Upper lobe of right lung (tissue), 1 donor: ENCODE measurements around the gene CHIC2. TPM values are rescaled to one million over a fixed set of nuclear protein-coding genes. Genes with fewer than 3 reads are reported as not detected.

ENCODE experiments used
- ATAC-seq: fragments of 200-7000 bp; cut with Tn5 transposase; one replicate; pipeline ENCODE4 v1.9.1; 2020; ENCODE audit warnings: mild to moderate bottlenecking, moderate library complexity
- DNase-seq: peaks from one replicate; pipeline ENCODE4 v3.0.0-alpha.2; 2020
- H3K27ac ChIP-seq: fragments of 200-600 bp; one replicate; pipeline ENCODE4 v1.8.0; 2022
- H3K27me3 ChIP-seq: fragments of 200-600 bp; one replicate; pipeline ENCODE4 v1.8.0; 2022; ENCODE audit warnings: mild to moderate bottlenecking
- H3K36me3 ChIP-seq: fragments of 200-600 bp; one replicate; pipeline ENCODE4 v1.8.0; 2022
- H3K4me1 ChIP-seq: fragments of 200-600 bp; one replicate; pipeline ENCODE4 v1.8.0; 2022
- H3K4me3 ChIP-seq: fragments of 200-600 bp; one replicate; pipeline ENCODE4 v1.8.0; 2022; ENCODE audit warnings: mild to moderate bottlenecking
- H3K9me3 ChIP-seq: fragments of 200-600 bp; one replicate; pipeline ENCODE4 v1.8.0; 2022
- CTCF ChIP-seq: fragments of 200-600 bp; IDR thresholded peaks from one replicate; pipeline ENCODE4 v1.8.0; 2022; ENCODE audit warnings: antibody characterized with exemption
- intact Hi-C: fragments of 100-400 bp; cut with DNase I; formaldehyde crosslinking; loops from one replicate; pipeline ENCODE4 v1.11.0; 2022
- total RNA-seq: library from RNA; stranded (reverse); fragmentation: NEBNext Ultra II Directional; extraction: Animal tissue kit (Norgen Biotek cat#: 25700); gene quantifications from one replicate; pipeline ENCODE4 v1.2.1, GENCODE V29; 2021
- donor health status: DM: no; HTN: yes; CAD: no; lungs with severe emphysema.

CHIC2 gene
- total RNA-seq, 1 donor from 2014 or later: 28.7 TPM

- Histone ChIP-seq H3K27me3 (no peaks in the 10 kb centered on the region), H3K4me3 (no peak overlapping the region), H3K4me1 (peaks cover 32% of the 10 kb centered on the region), H3K36me3 (no peaks in the 10 kb centered on the region), H3K27ac (peak overlapping the region; percentile 83), H3K9me3 (no peaks in the 10 kb centered on the region)
- DNase-seq: no peak
- no peak for ATAC-seq
- TF ChIP-seq CTCF: no peak
- intact Hi-C loops: no loop called here
Measured at GRCh38 chr4:54066088-54066415, 1.6 kb upstream of the CHIC2 start.

- TF ChIP-seq CTCF: no peak
- intact Hi-C loops: no loop called here
- ATAC-seq (no peak), DNase-seq (no peak)
- no peaks in the 10 kb centered on the region for H3K9me3 ChIP-seq
- H3K4me3 ChIP-seq: peak overlapping the region; percentile 92
- peak overlapping the region; percentile 83 for H3K27ac ChIP-seq
- H3K27me3 ChIP-seq: no peaks in the 10 kb centered on the region
- H3K36me3 ChIP-seq: no peaks in the 10 kb centered on the region
- H3K4me1 ChIP-seq: peaks cover 36% of the 10 kb centered on the region
Measured at GRCh38 chr4:54065282-54066087, 1.1 kb upstream of the CHIC2 start.

GRCh38 chr4:54063737-54064316 lies 578 bp downstream of the CHIC2 start:
- Histone ChIP-seq H3K36me3 (no peaks in the 10 kb centered on the region), H3K4me3 (peak overlapping the region; percentile 92), H3K27me3 (no peaks in the 10 kb centered on the region), H3K9me3 (no peaks in the 10 kb centered on the region), H3K4me1 (peaks cover 51% of the 10 kb centered on the region), H3K27ac (peak overlapping the region; percentile 98)
- DNase-seq: peak; percentile 74
- peak; percentile 59 for ATAC-seq
- no peak for TF ChIP-seq CTCF
- intact Hi-C loops: no loop called here

GRCh38 chr4:54063229-54063628 lies 1.2 kb downstream of the CHIC2 start:
- DNase-seq (no peak), ATAC-seq (no peak)
- intact Hi-C loops: no loop called here
- H3K4me3 ChIP-seq: peak overlapping the region; percentile 92
- no peaks in the 10 kb centered on the region for H3K27me3 ChIP-seq
- H3K9me3 ChIP-seq: no peaks in the 10 kb centered on the region
- no peak for TF ChIP-seq CTCF
- peak overlapping the region; percentile 98 for H3K27ac ChIP-seq
- peaks cover 54% of the 10 kb centered on the region for H3K4me1 ChIP-seq
- no peaks in the 10 kb centered on the region for H3K36me3 ChIP-seq

GRCh38 chr4:54062392-54062791 lies 2.0 kb downstream of the CHIC2 start:
- no peak for TF ChIP-seq CTCF
- H3K9me3 ChIP-seq: no peaks in the 10 kb centered on the region
- H3K27me3 ChIP-seq: no peaks in the 10 kb centered on the region
- DNase-seq (no peak), ATAC-seq (no peak)
- intact Hi-C loops: no loop called here
- no peak overlapping the region for H3K27ac ChIP-seq
- peak overlapping the region; percentile 92 for H3K4me3 ChIP-seq
- no peaks in the 10 kb centered on the region for H3K36me3 ChIP-seq
- H3K4me1 ChIP-seq: peaks cover 62% of the 10 kb centered on the region
